LNCAP (cell line): ENCODE measurements around the gene BCORL1.

Source experiments
- CTCF ChIP-seq: fragments of 450-650 bp; IDR thresholded peaks from 2 replicates; pipeline ENCODE4 v1.5.1; 2017; ENCODE audit warnings: mild to moderate bottlenecking

The BCORL1 gene

GRCh38 chrX:129965166-129965565 lies 17.3 kb upstream of the BCORL1 start:
- no peak for TF ChIP-seq CTCF

GRCh38 chrX:129968968-129969367 lies 13.5 kb upstream of the BCORL1 start:
- TF ChIP-seq CTCF = no peak

- TF ChIP-seq CTCF = no peak
Measured at GRCh38 chrX:129976441-129976840, 6.0 kb upstream of the BCORL1 start.

GRCh38 chrX:129979207-129979920 lies 3.1 kb upstream of the BCORL1 start:
- TF ChIP-seq CTCF = no peak

- TF ChIP-seq CTCF = no peak
Measured at GRCh38 chrX:129980001-129980401, 2.4 kb upstream of the BCORL1 start.

GRCh38 chrX:129980540-129981199 lies 1.8 kb upstream of the BCORL1 start:
- no peak for TF ChIP-seq CTCF

- no peak for TF ChIP-seq CTCF
Measured at GRCh38 chrX:129981200-129981553, 1.3 kb upstream of the BCORL1 start.
